Thymus (tissue), 14 donors: ENCODE measurements around the gene MPP2. TPM values are rescaled to one million over a fixed set of nuclear protein-coding genes. Genes with fewer than 3 reads are reported as not detected.

Experiments used
- DNase-seq, 9 donors: peaks; one replicate each; pipeline ENCODE4 v3.0.0-alpha.2; 2013; ENCODE audit warnings: low spot score in 9 of 9, low read depth in 6 of 9, missing footprints in 1 of 9
- H3K27ac ChIP-seq, 2 donors: one replicate each; pipeline ENCODE4 v1.5.1; 2013; ENCODE audit warnings: control low read depth in 1 of 2, low read depth in 1 of 2, low read length in 1 of 2, mild to moderate bottlenecking in 1 of 2, moderate library complexity in 1 of 2
- H3K27me3 ChIP-seq, 2 donors: one replicate each; pipeline ENCODE4 v1.5.1; 2013; ENCODE audit warnings: low read length in 1 of 2; ENCODE audit not compliant: control insufficient read depth in 2 of 2, insufficient read depth in 1 of 2
- H3K36me3 ChIP-seq, 2 donors: one replicate each; pipeline ENCODE4 v1.5.1; 2013; ENCODE audit warnings: low read length in 1 of 2, mild to moderate bottlenecking in 1 of 2, moderate library complexity in 1 of 2; ENCODE audit not compliant: control insufficient read depth in 2 of 2, insufficient read depth in 2 of 2
- H3K4me1 ChIP-seq, 2 donors: one replicate each; pipeline ENCODE4 v1.5.1; 2013; ENCODE audit warnings: low read length in 2 of 2; ENCODE audit not compliant: control insufficient read depth in 2 of 2, insufficient read depth in 2 of 2
- H3K4me3 ChIP-seq, 2 donors: one replicate each; pipeline ENCODE4 v1.5.1; 2013; ENCODE audit warnings: low read length in 2 of 2, control low read depth in 1 of 2, mild to moderate bottlenecking in 1 of 2
- H3K9me3 ChIP-seq, 2 donors: one replicate each; pipeline ENCODE4 v1.5.1; 2013; ENCODE audit warnings: low read length in 1 of 2, mild to moderate bottlenecking in 1 of 2; ENCODE audit not compliant: control insufficient read depth in 2 of 2, insufficient read depth in 1 of 2
- WGBS: extraction: QIAGEN DNeasy Blood & Tissue Kit; methylation state at CpG from one replicate; pipeline ENCODE4 v1.1.7; 2013; 5-methylcytosine and 5-hydroxymethylcytosine counted together
- long read RNA-seq, 10 donors: transcript quantifications; one replicate each; lab custom pipeline, GENCODE V29; 2026
- polyA plus RNA-seq: library from polyadenylated mRNA; stranded (reverse); fragments of 200-250 nt; gene quantifications from one replicate; pipeline ENCODE4 v1.2.3, GENCODE V29; 2013
- total RNA-seq: library from RNA; stranded (reverse); fragments of 120-200 nt; gene quantifications from one replicate; pipeline ENCODE4 v1.2.4, GENCODE V29; 2013
- donor health status: healthy.

MPP2 gene, protein sequence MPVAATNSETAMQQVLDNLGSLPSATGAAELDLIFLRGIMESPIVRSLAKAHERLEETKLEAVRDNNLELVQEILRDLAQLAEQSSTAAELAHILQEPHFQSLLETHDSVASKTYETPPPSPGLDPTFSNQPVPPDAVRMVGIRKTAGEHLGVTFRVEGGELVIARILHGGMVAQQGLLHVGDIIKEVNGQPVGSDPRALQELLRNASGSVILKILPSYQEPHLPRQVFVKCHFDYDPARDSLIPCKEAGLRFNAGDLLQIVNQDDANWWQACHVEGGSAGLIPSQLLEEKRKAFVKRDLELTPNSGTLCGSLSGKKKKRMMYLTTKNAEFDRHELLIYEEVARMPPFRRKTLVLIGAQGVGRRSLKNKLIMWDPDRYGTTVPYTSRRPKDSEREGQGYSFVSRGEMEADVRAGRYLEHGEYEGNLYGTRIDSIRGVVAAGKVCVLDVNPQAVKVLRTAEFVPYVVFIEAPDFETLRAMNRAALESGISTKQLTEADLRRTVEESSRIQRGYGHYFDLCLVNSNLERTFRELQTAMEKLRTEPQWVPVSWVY
- 0.52 TPM for total RNA-seq
- 0.87 TPM for polyA plus RNA-seq
- long read RNA-seq, donor 1: 0 reads
- long read RNA-seq, donor 2: 0 reads
- long read RNA-seq, donor 3: 0 reads
- long read RNA-seq, donor 4: 0 reads
- long read RNA-seq, donor 5, full-length matches to known transcripts: 1 of 1 reads
- long read RNA-seq, donor 5, partial matches to known transcripts: 0 of 1 reads
- long read RNA-seq, donor 5, other reads (novel, unspliced or antisense): 0 of 1 reads
- long read RNA-seq, donor 6: 0 reads
- long read RNA-seq, donor 7, full-length matches to known transcripts: 1 of 1 reads
- long read RNA-seq, donor 7, partial matches to known transcripts: 0 of 1 reads
- long read RNA-seq, donor 7, other reads (novel, unspliced or antisense): 0 of 1 reads
- long read RNA-seq, donor 8: 0 reads
- long read RNA-seq, donor 9: 0 reads
- long read RNA-seq, donor 10: 0 reads

- H3K36me3 ChIP-seq: no peaks in the 10 kb centered on the region
- H3K9me3 ChIP-seq: no peaks in the 10 kb centered on the region
- H3K27me3 ChIP-seq: peaks cover 48 to 79% of the 10 kb centered on the region in 2 donors
- WGBS: under 1% methylated on average over 36 of the region's 36 CpGs
- peak within 1 kb of the TSS; percentile 37 to 53 for H3K4me3 ChIP-seq
- peaks cover 6 to 24% of the 10 kb centered on the region in 2 donors for H3K4me1 ChIP-seq
- peak in 3 of 9 donors; percentile 33 to 66 (median 57) for DNase-seq
- H3K27ac ChIP-seq: no peak within 1 kb of the TSS
These were observed at the start of gene MPP2 for GRCh38 chr17:43907425-43907981. TSS of gene MPP2 (minus strand) at chr17:43907536. CDS start at chr17:43904460, 3,076 bp downstream.

GRCh38 chr17:43956222-43956621 is 48.9 kb upstream of the MPP2 start:
- H3K36me3 ChIP-seq: no peaks in the 10 kb centered on the region
- no peak for DNase-seq
- H3K27me3 ChIP-seq: peaks cover 30 to 71% of the 10 kb centered on the region in 2 donors
- WGBS: 84% methylated on average over 8 of the region's 8 CpGs
- no peak overlapping the region for H3K27ac ChIP-seq
- H3K4me1 ChIP-seq: peaks cover 0 to 5% of the 10 kb centered on the region in 2 donors
- H3K9me3 ChIP-seq: no peaks in the 10 kb centered on the region
- no peak overlapping the region for H3K4me3 ChIP-seq

DNA sequence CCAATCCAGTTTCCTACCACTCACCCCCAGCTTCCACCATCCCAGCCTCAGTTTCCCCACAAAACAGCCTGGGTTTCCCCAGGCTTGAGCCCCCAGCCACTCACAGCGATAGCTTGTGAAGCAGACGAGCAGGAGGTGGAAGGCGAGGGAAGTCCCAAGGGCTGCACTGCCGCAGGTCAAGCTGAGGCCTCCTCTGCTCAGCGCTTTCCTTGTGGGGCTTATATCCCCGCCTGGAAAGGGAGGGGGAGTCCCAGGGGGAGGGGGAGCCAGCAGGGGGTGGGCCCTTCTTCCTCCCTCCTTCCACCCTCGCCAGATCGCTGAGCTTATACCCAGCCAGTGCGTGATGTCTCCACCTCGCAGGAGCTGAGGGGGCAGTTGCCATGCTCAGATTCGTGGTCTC is 46.4 kb upstream of the MPP2 start, which contains the start of gene PYY:
Gene PYY (minus strand): TSS at position 195 of the 400 bp plus-strand sequence. CDS start 457 bp downstream, outside the sequence.
- H3K27me3 ChIP-seq: peaks cover 30 to 79% of the 10 kb centered on the region in 2 donors
- no peak within 1 kb of the TSS for H3K4me3 ChIP-seq
- H3K9me3 ChIP-seq: no peaks in the 10 kb centered on the region
- no peaks in the 10 kb centered on the region for H3K36me3 ChIP-seq
- H3K4me1 ChIP-seq: peaks cover 0 to 5% of the 10 kb centered on the region in 2 donors
- H3K27ac ChIP-seq: no peak within 1 kb of the TSS
- no peak for DNase-seq
- 63% methylated on average over 11 of the region's 11 CpGs for WGBS

- peak in 2 of 9 donors; percentile 6 to 11 for DNase-seq
These were observed 45.7 kb upstream of the MPP2 start for GRCh38 chr17:43952724-43953666.

DNA sequence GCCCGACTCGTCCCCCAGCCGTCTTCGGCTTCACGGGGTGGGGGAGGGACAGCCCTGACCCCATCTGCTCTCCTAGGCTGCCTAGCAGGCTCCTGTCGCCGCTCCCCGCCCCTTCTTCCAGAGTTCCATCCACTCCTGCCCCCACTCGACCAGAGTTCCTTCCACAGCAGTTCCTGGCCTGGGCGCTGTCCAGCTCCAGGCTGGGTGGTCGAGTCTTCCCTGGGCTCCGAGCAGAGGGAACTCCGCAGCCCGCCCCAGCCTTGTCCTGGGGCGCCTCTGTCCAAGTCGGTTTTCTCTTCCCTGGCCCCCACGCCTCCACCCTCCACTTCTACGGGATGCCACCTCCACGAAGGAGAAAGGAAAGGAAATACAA is 45.0 kb upstream of the MPP2 start:
- Histone ChIP-seq H3K27me3 (peaks cover 30 to 74% of the 10 kb centered on the region in 2 donors), H3K9me3 (no peaks in the 10 kb centered on the region), H3K4me3 (no peak overlapping the region), H3K36me3 (no peaks in the 10 kb centered on the region), H3K27ac (no peak overlapping the region), H3K4me1 (peaks cover 0 to 5% of the 10 kb centered on the region in 2 donors)
- DNase-seq: no peak
- 78% methylated on average over 19 of the region's 19 CpGs for WGBS

More at GRCh38 chr17:43952724-43953666, 45.7 kb upstream of the MPP2 start:
- H3K4me3 ChIP-seq: no peak overlapping the region
- no peak overlapping the region for H3K27ac ChIP-seq
- H3K9me3 ChIP-seq: no peaks in the 10 kb centered on the region
- H3K36me3 ChIP-seq: no peaks in the 10 kb centered on the region
- peaks cover 0 to 5% of the 10 kb centered on the region in 2 donors for H3K4me1 ChIP-seq
- H3K27me3 ChIP-seq: peaks cover 30 to 77% of the 10 kb centered on the region in 2 donors
- WGBS: 14% methylated on average over 82 of the region's 82 CpGs

- WGBS: 94% methylated on average over 4 of the region's 4 CpGs
- H3K4me3 ChIP-seq: no peak overlapping the region
These were observed 44.4 kb upstream of the MPP2 start for GRCh38 chr17:43951750-43952149.

DNA sequence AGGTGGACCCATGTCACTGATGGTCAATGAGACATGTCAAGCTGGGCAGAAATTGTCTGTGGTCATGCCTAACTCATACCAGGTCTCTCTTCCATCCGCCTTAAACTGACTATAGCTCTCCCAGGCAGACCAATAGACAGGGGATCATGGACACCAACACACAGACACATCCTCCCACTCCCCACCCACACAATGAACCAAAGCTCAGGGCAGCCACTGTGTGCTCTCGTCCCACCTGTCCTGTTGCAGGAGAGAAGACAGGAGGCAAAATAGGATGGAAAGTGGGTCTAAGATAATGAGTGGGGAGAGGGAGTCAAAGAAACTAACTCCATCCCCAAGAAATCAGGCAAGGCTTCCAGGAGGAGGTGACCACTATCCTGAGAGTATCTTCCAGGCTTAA is 43.2 kb upstream of the MPP2 start:
- Histone ChIP-seq H3K9me3 (no peaks in the 10 kb centered on the region), H3K27ac (no peak overlapping the region), H3K4me3 (no peak overlapping the region), H3K4me1 (peaks cover 0 to 5% of the 10 kb centered on the region in 2 donors), H3K27me3 (peaks cover 30 to 75% of the 10 kb centered on the region in 2 donors), H3K36me3 (no peaks in the 10 kb centered on the region)
- 99% methylated on average over 2 of the region's 2 CpGs for WGBS
- DNase-seq: no peak

More at GRCh38 chr17:43951750-43952149, 44.4 kb upstream of the MPP2 start:
- no peaks in the 10 kb centered on the region for H3K9me3 ChIP-seq
- no peak for DNase-seq
- peaks cover 0 to 5% of the 10 kb centered on the region in 2 donors for H3K4me1 ChIP-seq
- no peak overlapping the region for H3K27ac ChIP-seq
- no peaks in the 10 kb centered on the region for H3K36me3 ChIP-seq
- peaks cover 30 to 79% of the 10 kb centered on the region in 2 donors for H3K27me3 ChIP-seq

- H3K4me1 ChIP-seq: peaks cover 0 to 5% of the 10 kb centered on the region in 2 donors
These were observed 42.4 kb upstream of the MPP2 start for GRCh38 chr17:43949781-43950180.

More at GRCh38 chr17:43949781-43950180, 42.4 kb upstream of the MPP2 start:
- WGBS: 50% methylated on average over 4 of the region's 4 CpGs
- H3K36me3 ChIP-seq: no peaks in the 10 kb centered on the region
- no peak overlapping the region for H3K4me3 ChIP-seq
- no peaks in the 10 kb centered on the region for H3K9me3 ChIP-seq
- peaks cover 30 to 67% of the 10 kb centered on the region in 2 donors for H3K27me3 ChIP-seq
- H3K27ac ChIP-seq: no peak overlapping the region
- DNase-seq: no peak
